Peyer's patch (tissue), 4 donors: Measurements from ENCODE around the gene BRCA2. TPM values are rescaled to one million over a fixed set of nuclear protein-coding genes. Genes with fewer than 3 reads are reported as not detected.
A peak's percentile ranks its signal among the peaks of the same experiment; 100 is the strongest.

Experiments used
- DNase-seq, 3 donors: peaks; one replicate each; pipeline ENCODE4 v3.0.0-alpha.2; 2017 to 2019
- H3K27ac ChIP-seq, 4 donors: fragments of 200-600 bp; sonication (generic); one replicate each; pipeline ENCODE4 v1.5.1; 2016 to 2019
- H3K27me3 ChIP-seq, 2 donors: fragments of 200-600 bp; sonication (generic); one replicate each; pipeline ENCODE4 v1.5.1; 2019
- H3K36me3 ChIP-seq, 3 donors: fragments of 200-600 bp; sonication (generic); one replicate each; pipeline ENCODE4 v1.5.1; 2016 to 2019
- H3K4me1 ChIP-seq, 4 donors: fragments of 200-600 bp; sonication (generic); one replicate each; pipeline ENCODE4 v1.5.1; 2016 to 2019
- H3K4me3 ChIP-seq, 4 donors: fragments of 200-600 bp; sonication (generic); 1 replicate in 3 of 4; 2 replicates in 1 of 4; pipeline ENCODE4 v1.5.1; 2016 to 2019; ENCODE audit warnings: mild to moderate bottlenecking in 1 of 4
- H3K9me3 ChIP-seq, 4 donors: fragments of 200-600 bp; sonication (generic); one replicate each; pipeline ENCODE4 v1.5.1; 2016 to 2019; ENCODE audit warnings: mild to moderate bottlenecking in 1 of 4
- POLR2A ChIP-seq, 2 donors: fragments of 450-650 bp; IDR thresholded peaks; one replicate each; pipeline ENCODE4 v1.5.1; 2017; ENCODE audit warnings: antibody characterized with exemption in 2 of 2, mild to moderate bottlenecking in 2 of 2, moderate library complexity in 2 of 2
- total RNA-seq, 4 donors: library from RNA; depleted of rRNA; stranded (reverse); fragments of >200 nt; gene quantifications; one replicate each; pipeline ENCODE4 v1.1.0, GENCODE V29; 2016
- TF ChIP-seq, protein P1 (sequence below), 6 experiments: fragments of 450-650 bp in 4 of 6; fragments of 200-600 bp in 2 of 6; sonication (generic) in 1 of 6; IDR thresholded peaks; one replicate each; pipeline ENCODE4 v1.5.1; 2017 to 2019; ENCODE audit warnings: antibody characterized with exemption in 6 of 6, mild to moderate bottlenecking in 3 of 6, moderate library complexity in 1 of 6

BRCA2 gene
- total RNA-seq, 4 donors from 2014 or later, result 1.7 to 12.4 (median 2.7) TPM

DNA sequence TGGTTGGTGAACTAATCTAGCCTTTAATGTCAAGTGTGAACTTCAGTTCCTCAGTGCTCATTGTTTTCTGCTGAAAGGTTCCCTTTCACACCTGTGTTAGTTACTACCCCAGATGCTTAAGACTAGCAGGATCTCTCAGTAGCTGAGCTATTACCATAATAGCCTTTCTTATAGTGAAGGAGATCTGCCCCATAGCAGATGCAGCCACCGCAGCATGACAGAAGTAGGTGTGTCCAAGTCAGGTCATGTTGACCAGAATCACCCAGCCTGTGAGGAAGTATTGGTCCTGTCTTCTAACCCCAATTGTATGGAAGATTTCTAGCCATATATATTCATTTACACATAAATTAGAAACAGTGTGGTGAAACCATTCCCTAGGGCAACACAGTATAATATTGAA, 37.5 kb upstream of the BRCA2 start:
- Histone ChIP-seq H3K27me3 (no peaks in the 10 kb centered on the region), H3K4me1 (no peaks in the 10 kb centered on the region), H3K4me3 (no peak overlapping the region), H3K27ac (no peak overlapping the region), H3K9me3 (no peaks in the 10 kb centered on the region), H3K36me3 (peaks cover 0 to 11% (median 0%) of the 10 kb centered on the region in 3 donors)
- no peak for DNase-seq
- TF ChIP-seq, protein P1, sequence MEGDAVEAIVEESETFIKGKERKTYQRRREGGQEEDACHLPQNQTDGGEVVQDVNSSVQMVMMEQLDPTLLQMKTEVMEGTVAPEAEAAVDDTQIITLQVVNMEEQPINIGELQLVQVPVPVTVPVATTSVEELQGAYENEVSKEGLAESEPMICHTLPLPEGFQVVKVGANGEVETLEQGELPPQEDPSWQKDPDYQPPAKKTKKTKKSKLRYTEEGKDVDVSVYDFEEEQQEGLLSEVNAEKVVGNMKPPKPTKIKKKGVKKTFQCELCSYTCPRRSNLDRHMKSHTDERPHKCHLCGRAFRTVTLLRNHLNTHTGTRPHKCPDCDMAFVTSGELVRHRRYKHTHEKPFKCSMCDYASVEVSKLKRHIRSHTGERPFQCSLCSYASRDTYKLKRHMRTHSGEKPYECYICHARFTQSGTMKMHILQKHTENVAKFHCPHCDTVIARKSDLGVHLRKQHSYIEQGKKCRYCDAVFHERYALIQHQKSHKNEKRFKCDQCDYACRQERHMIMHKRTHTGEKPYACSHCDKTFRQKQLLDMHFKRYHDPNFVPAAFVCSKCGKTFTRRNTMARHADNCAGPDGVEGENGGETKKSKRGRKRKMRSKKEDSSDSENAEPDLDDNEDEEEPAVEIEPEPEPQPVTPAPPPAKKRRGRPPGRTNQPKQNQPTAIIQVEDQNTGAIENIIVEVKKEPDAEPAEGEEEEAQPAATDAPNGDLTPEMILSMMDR (IDR thresholded peaks at IDR 0.05), result no peak
- no peak for TF ChIP-seq POLR2A (IDR thresholded peaks at IDR 0.05)

DNA sequence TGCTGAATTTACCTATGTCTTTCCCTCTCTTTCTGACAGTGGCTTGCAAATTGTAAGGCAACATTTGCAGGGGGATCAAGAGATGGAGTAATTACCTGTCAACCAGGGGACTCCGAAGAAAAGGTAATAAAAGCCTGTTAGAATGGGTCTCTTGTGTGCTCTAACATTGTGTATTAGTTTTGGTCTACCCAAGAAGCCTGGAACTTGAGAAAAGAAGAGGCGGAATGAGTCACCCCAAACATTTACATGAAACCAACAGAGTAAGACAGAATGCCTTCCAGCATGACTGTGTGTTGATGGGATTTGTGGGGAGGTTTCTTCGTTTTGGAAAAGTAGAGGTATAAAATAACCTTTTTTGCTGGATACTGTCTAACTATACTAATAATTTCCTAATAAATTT, 36.9 kb upstream of the BRCA2 start:
- no peaks in the 10 kb centered on the region for H3K9me3 ChIP-seq
- H3K27ac ChIP-seq, result no peak overlapping the region
- H3K4me1 ChIP-seq, result no peaks in the 10 kb centered on the region
- TF ChIP-seq POLR2A (IDR thresholded peaks at IDR 0.05), result no peak
- TF ChIP-seq, protein P1 (IDR thresholded peaks at IDR 0.05), result no peak
- no peak for DNase-seq
- H3K4me3 ChIP-seq, result no peak overlapping the region
- H3K27me3 ChIP-seq, result no peaks in the 10 kb centered on the region
- H3K36me3 ChIP-seq, result peaks cover 0 to 11% (median 0%) of the 10 kb centered on the region in 3 donors

DNA sequence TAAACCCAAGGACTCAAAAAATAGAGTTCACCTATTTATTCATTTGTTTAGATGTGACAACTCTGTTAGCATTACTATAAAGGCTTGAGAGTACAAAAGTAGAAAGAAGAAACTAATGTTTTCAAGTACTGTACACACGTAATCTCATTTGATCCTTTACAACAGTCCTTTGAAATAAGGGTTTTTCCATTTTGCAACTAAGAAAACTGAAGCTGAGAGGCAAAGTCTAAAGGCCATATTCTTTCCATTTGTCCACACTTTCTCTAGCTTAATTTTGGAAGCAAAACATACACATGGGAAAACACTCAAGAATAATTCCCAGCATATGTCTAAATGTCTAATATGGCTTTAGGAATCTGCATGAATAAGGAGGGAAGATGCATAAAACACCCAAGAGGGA, 34.2 kb upstream of the BRCA2 start:
- TF ChIP-seq POLR2A (IDR thresholded peaks at IDR 0.05), result no peak
- TF ChIP-seq, protein P1 (IDR thresholded peaks at IDR 0.05), result no peak
- Histone ChIP-seq H3K27ac (no peak overlapping the region), H3K4me1 (no peaks in the 10 kb centered on the region), H3K9me3 (no peaks in the 10 kb centered on the region), H3K36me3 (peaks cover 0 to 11% (median 0%) of the 10 kb centered on the region in 3 donors), H3K27me3 (no peaks in the 10 kb centered on the region), H3K4me3 (no peak overlapping the region)
- no peak for DNase-seq

DNA sequence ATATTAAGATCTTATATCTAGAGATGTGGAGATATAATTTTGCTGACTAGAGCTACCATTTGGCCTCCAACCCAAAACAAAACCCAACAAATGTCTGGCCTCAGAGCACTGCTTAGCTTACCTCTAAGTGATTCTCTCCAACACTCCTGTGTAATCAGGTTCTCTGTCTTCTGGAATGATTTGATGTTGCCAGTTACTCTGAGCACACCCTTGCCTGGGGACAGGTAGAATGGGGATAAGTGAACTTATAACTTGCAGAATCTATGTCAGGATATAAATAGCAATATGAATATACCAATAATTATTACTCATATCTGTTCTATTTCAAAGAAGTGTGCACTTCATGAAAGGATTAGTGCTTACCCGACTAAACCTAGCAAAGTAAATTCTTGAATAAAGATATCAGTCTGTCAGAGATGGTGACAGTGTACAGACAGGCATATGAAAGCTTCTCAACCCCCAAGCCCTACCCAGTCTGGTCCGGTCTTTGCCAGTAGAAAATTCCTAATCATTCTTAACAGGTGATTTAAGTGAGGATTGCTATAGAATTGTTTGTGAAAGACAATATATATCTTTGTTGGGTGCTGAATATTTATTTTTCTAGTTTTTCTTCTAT, 33.1 kb upstream of the BRCA2 start:
- DNase-seq, result no peak
- TF ChIP-seq, protein P1 (IDR thresholded peaks at IDR 0.05), result no peak

DNA sequence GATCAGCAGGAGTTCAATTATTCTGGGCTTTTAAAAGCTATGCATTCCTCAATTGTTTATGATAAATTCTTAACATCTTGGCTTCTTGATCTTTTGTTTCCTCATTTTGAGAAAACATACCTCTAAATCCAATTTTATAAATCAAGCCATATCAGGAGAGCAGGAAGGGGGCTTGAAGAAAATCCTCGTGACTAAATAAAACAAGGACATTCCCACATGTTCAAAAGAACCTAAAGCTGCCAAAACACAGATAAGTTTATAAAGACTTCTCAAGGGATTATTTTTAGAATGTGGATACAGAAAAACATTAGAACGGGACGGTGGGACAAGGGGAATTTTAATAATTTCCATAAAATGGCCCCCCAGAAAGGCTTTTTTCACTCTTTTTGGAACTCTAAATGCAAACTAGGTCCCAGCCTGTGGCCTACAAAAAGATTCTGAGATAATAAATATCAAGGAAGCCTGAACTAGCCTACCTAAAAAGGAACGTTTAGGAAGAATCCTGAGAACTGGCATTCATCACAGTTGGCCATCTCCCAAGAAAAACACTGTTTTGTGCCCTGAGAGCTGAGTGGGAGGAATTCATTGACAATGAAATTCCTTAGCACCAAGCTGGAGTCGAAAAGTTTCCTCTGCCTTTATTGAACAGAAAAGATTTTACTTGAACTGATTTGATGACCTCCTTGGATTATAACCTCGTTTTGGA, 30.2 kb upstream of the BRCA2 start:
- DNase-seq, result no peak

More for the DNA sequence above, 33.1 kb upstream of the BRCA2 start:
- Histone ChIP-seq H3K27ac (no peak overlapping the region), H3K4me3 (no peak overlapping the region), H3K9me3 (no peaks in the 10 kb centered on the region), H3K27me3 (no peaks in the 10 kb centered on the region), H3K36me3 (peaks cover 0 to 6% (median 0%) of the 10 kb centered on the region in 3 donors), H3K4me1 (no peaks in the 10 kb centered on the region)

More for the DNA sequence above, 30.2 kb upstream of the BRCA2 start:
- Histone ChIP-seq H3K27me3 (no peaks in the 10 kb centered on the region), H3K4me1 (no peaks in the 10 kb centered on the region), H3K27ac (peak overlapping the region in 1 of 4 donors; percentile 30), H3K9me3 (no peaks in the 10 kb centered on the region), H3K4me3 (no peak overlapping the region), H3K36me3 (no peaks in the 10 kb centered on the region)
- TF ChIP-seq, protein P1 (IDR thresholded peaks at IDR 0.05), result no peak
- TF ChIP-seq POLR2A (IDR thresholded peaks at IDR 0.05), result no peak
